Epidermal melanocyte (primary cell): ENCODE results near the gene SLC25A34.

Experiments
- DNase-seq: peaks from one replicate; pipeline ENCODE4 v3.0.0; 2011; ENCODE audit warnings: low spot score; ENCODE audit not compliant: insufficient read length

Gene SLC25A34

GRCh38 chr1:15733218-15733725 is 2.8 kb upstream of the SLC25A34 start:
- no peak for DNase-seq

GRCh38 chr1:15733726-15734226 is 2.3 kb upstream of the SLC25A34 start:
- DNase-seq, result no peak

- no peak for DNase-seq
Observed at GRCh38 chr1:15734296-15734695, 1.8 kb upstream of the SLC25A34 start.

- no peak for DNase-seq
Observed at GRCh38 chr1:15734901-15735300, 1.2 kb upstream of the SLC25A34 start.

- DNase-seq, result no peak
Observed at GRCh38 chr1:15735304-15736037, 587 bp upstream of the SLC25A34 start.

GRCh38 chr1:15736892-15737261 is 819 bp downstream of the SLC25A34 start:
- no peak for DNase-seq

- no peak for DNase-seq
Observed at GRCh38 chr1:15737324-15738319, 1.6 kb downstream of the SLC25A34 start.

- DNase-seq, result no peak
Observed at GRCh38 chr1:15738416-15739113, 2.5 kb downstream of the SLC25A34 start.

GRCh38 chr1:15739259-15739658 is 3.2 kb downstream of the SLC25A34 start:
- no peak for DNase-seq

- no peak for DNase-seq
Observed at GRCh38 chr1:15739745-15740144, 3.7 kb downstream of the SLC25A34 start.

GRCh38 chr1:15740924-15741850 is 5.1 kb downstream of the SLC25A34 start:
- DNase-seq, result peak; percentile 68

- DNase-seq, result no peak
Observed at GRCh38 chr1:15742339-15742801, 6.3 kb downstream of the SLC25A34 start, which contains the start of gene TMEM82. TSS of gene TMEM82 (plus strand) at chr1:15742499. CDS start at chr1:15742560, 61 bp downstream.

- no peak for DNase-seq
Observed at GRCh38 chr1:15744122-15744679, 8.1 kb downstream of the SLC25A34 start.

- no peak for DNase-seq
Observed at GRCh38 chr1:15747378-15747777, 11.3 kb downstream of the SLC25A34 start.

GRCh38 chr1:15748264-15748663 is 12.2 kb downstream of the SLC25A34 start:
- DNase-seq, result no peak

- DNase-seq, result no peak
Observed at GRCh38 chr1:15748690-15749398, 12.8 kb downstream of the SLC25A34 start.

GRCh38 chr1:15749399-15750291 is 13.6 kb downstream of the SLC25A34 start:
- no peak for DNase-seq

GRCh38 chr1:15750924-15751323 is 14.9 kb downstream of the SLC25A34 start:
- DNase-seq, result no peak
